ENCODE results near the gene PDPK1. TPM values are rescaled to one million over a fixed set of nuclear protein-coding genes. Genes with fewer than 3 reads are reported as not detected.

PDPK1 gene
- total and polyA plus RNA-seq, 4 donors = 31.7 to 43.1 (median 37.6) TPM

DNA sequence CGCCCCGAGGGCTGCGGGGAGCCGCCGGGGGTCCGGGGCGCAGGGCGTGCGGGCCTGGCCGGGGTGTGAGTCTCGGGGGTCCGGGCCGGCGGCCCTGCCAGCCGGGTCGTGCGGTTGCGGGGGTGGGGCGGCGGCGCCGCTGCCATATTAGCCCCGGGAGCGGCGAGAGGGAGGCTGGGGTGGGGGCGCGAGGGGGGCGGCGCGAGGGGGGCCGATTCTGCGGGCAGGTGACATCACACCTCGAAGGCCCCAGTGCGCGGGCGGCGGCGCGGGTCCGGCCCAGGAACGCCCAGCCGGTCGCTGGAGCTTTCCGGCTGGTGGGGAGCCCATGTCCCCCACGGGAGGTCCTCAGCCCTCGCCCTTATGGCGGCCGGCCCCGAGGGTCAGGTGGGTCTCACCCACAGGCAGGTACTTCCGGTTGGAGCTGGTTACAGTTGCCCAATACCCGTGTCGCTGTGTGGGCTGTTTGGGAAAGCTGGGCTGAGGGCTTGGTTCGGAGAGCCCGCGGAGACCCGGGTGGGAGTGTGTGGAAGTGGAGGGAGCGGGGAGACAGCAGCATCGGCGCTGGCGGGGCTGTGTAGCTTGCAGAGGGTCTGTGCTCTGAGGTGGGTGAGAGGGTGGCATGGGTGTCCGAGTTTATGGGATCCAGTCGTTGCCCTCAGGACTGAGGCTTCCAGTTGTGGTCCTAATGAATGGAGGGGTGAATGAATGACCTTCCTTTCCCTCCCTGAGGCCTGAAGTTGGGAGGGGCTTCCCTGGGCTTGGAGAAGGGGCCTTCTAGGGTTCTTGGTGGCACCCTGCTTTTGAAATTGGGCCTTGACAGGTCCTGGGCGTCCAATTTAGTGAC is 23.3 kb upstream of the PDPK1 start:
- WGBS (ENCODE audit: insufficient coverage) = under 1% methylated on average over 58 of the region's 63 CpGs
- Histone ChIP-seq H3K4me3 (ENCODE audit: low read depth, low read length) (peak overlapping the region; percentile 78), H3K27ac (ENCODE audit: low read depth, low read length) (peak overlapping the region; percentile 79), H3K36me3 (ENCODE audit: control insufficient read depth, insufficient read depth, low read length) (peaks cover 35% of the 10 kb centered on the region), H3K4me1 (ENCODE audit: control insufficient read depth, insufficient read depth, low read length) (peaks cover 73% of the 10 kb centered on the region), H3K27me3 (ENCODE audit: control insufficient read depth, insufficient read depth, low read length) (no peaks in the 10 kb centered on the region), H3K9me3 (ENCODE audit: control insufficient read depth, insufficient read depth, low read length) (no peaks in the 10 kb centered on the region)
- peak in 1 of 6 donors; percentile 12 for DNase-seq (ENCODE audit: low read depth in 4 of 6, low spot score in 6 of 6)

DNA sequence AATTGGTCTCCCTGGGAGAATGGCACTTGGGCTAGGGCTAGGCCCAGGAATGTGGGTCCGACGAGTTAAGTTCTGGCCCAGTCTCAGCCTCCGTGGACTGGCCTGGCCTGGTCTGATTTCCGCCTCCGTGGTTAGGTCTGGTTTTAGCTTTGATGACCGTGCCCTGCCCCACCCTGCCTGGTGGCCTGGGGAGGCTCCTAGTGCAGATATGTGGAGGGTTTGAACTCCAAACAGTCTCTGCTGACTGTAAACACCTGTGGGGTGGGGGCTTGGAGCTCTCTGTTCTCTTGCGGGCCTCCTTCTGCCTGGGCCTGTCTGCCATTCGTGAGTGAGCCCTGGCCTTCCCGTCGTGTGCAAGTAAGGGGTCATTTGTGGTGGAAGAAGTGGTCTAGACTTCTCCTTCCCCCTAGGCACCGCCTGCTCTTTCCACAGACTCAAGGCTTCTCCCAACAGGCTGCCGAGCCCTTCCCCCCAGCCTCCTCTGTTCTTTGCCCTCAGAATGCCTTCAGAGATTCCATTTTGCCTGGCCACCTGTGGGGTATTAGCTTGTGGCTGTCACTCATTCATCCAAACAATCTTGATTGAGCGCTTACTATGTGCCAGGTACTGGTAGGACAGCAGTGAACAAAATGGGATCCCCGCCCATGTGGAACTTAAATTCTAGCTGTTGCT is 22.5 kb upstream of the PDPK1 start:
- no peaks in the 10 kb centered on the region for H3K27me3 ChIP-seq (ENCODE audit: control insufficient read depth, insufficient read depth, low read length)
- H3K4me1 ChIP-seq (ENCODE audit: control insufficient read depth, insufficient read depth, low read length) = peaks cover 78% of the 10 kb centered on the region
- H3K4me3 ChIP-seq (ENCODE audit: low read depth, low read length) = peak overlapping the region; percentile 78
- H3K27ac ChIP-seq (ENCODE audit: low read depth, low read length) = peak overlapping the region; percentile 52
- 59% methylated on average over 9 of the region's 14 CpGs for WGBS (ENCODE audit: insufficient coverage)
- H3K36me3 ChIP-seq (ENCODE audit: control insufficient read depth, insufficient read depth, low read length) = peaks cover 37% of the 10 kb centered on the region
- H3K9me3 ChIP-seq (ENCODE audit: control insufficient read depth, insufficient read depth, low read length) = no peaks in the 10 kb centered on the region
- DNase-seq (ENCODE audit: low read depth in 4 of 6, low spot score in 6 of 6) = no peak

DNA sequence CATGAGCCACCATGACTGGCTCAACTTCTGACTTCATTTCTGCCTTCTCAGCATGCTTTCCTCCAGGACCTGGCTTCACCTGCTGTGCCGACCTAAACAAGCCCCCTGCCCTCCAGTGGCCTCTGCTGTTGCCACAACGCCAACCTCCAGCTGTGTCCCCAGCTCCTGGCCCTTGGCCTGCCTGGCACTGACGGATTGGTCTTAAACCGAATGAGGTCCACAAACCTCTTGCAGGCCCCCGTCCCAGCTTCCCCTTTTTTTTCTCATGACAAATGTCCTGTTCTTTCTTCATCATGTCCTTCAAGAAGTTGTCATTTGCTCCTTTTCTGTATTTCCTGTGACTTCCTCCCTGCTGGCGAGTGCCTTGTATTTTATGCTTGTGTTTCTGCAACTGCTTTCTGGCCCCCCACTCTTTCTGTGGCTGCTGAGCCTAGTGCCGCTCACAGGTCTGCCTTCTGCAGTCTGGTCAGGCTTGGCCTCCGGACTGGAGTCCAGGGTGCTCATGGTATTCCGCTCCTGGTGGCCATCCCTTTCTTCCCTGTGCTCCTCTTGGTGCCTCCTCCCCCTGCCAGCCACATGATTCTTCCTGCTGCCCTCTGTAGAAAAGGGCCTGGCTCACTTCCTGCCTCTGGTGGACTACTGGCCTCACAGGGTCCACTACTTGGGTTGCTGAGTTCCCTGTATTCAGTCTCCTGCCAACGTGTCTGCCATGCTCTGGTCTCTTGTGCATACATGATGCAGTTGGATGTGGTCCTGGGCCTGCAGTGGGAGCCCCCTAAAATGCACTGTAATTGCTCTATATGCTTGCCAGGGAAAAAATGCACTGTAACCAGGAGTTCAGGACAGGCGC is 21.2 kb upstream of the PDPK1 start:
- Histone ChIP-seq H3K9me3 (ENCODE audit: control insufficient read depth, insufficient read depth, low read length) (no peaks in the 10 kb centered on the region), H3K27ac (ENCODE audit: low read depth, low read length) (no peak overlapping the region), H3K36me3 (ENCODE audit: control insufficient read depth, insufficient read depth, low read length) (peaks cover 45% of the 10 kb centered on the region), H3K4me3 (ENCODE audit: low read depth, low read length) (no peak overlapping the region), H3K4me1 (ENCODE audit: control insufficient read depth, insufficient read depth, low read length) (peaks cover 81% of the 10 kb centered on the region), H3K27me3 (ENCODE audit: control insufficient read depth, insufficient read depth, low read length) (no peaks in the 10 kb centered on the region)
- 59% methylated on average over 11 of the region's 11 CpGs for WGBS (ENCODE audit: insufficient coverage)
- DNase-seq (ENCODE audit: low read depth in 4 of 6, low spot score in 6 of 6) = no peak

DNA sequence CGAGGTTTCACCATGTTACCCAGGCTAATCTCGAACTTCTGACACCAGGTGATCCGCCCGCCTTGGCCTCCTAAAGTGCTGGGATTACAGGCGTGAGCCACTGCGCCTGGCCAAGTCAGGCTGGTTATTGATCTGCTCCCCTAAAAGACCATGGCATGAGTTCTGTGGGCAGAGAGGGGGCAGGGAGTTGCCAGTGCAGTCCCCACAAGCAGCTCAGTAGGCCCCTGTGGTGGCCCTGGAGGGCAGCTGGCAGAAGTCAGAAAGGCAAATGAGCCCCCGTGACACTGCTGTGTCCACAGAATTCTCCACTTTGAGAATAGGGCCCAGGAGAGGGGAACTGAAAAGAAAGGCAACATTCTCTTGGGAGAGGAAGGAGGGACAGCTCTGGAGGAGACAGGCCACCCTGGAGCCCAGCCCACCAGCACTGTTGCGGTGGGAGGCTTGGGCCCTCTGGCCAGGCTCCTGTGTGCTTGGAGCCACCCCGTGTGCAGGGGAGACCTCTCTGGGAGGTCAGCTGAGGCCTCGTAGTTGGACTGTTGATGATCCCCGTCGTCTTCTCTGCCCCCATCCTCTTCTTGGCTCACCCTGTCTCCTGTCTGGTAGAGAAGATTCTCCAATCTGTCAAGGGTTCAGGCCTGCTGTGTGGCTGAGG is 19.7 kb upstream of the PDPK1 start:
- Histone ChIP-seq H3K4me1 (ENCODE audit: control insufficient read depth, insufficient read depth, low read length) (peaks cover 67% of the 10 kb centered on the region), H3K9me3 (ENCODE audit: control insufficient read depth, insufficient read depth, low read length) (no peaks in the 10 kb centered on the region), H3K36me3 (ENCODE audit: control insufficient read depth, insufficient read depth, low read length) (peaks cover 56% of the 10 kb centered on the region), H3K27me3 (ENCODE audit: control insufficient read depth, insufficient read depth, low read length) (no peaks in the 10 kb centered on the region), H3K4me3 (ENCODE audit: low read depth, low read length) (no peak overlapping the region), H3K27ac (ENCODE audit: low read depth, low read length) (no peak overlapping the region)
- no peak for DNase-seq (ENCODE audit: low read depth in 4 of 6, low spot score in 6 of 6)
- 84% methylated on average over 9 of the region's 12 CpGs for WGBS (ENCODE audit: insufficient coverage)

DNA sequence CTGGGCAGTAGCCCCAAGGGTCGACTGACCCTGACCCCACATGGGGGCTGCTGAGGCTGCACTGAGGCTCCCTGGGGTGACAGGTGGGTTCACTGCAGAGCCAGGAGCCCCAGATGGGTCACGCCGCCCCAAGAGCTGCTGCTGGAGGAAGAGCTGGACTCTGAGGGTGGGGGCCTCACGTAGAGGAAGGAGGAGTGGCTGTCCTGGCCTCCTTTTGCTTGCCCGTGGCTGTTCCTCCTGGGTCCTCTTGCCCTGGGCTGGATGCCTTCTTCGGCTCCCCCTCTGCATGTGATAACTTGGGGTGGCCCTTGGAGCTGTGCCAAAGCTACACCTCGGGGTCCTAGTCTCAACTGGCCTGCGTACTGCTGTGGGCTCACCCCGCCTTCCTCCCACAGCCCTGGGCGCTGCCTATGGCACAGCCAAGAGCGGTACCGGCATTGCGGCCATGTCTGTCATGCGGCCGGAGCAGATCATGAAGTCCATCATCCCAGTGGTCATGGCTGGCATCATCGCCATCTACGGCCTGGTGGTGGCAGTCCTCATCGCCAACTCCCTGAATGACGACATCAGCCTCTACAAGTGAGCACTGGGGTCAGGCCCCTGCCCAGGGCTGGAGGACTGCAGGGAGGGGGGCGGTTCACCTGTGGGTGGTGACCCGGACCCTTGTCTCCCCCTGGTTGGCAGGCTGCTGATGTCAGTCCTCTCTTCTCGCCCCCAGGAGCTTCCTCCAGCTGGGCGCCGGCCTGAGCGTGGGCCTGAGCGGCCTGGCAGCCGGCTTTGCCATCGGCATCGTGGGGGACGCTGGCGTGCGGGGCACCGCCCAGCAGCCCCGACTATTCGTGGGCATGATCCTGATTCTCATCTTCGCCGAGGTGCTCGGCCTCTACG is 18.8 kb upstream of the PDPK1 start:
- H3K4me3 ChIP-seq (ENCODE audit: low read depth, low read length) = no peak overlapping the region
- peaks cover 66% of the 10 kb centered on the region for H3K36me3 ChIP-seq (ENCODE audit: control insufficient read depth, insufficient read depth, low read length)
- DNase-seq (ENCODE audit: low read depth in 4 of 6, low spot score in 6 of 6) = no peak
- H3K4me1 ChIP-seq (ENCODE audit: control insufficient read depth, insufficient read depth, low read length) = peaks cover 64% of the 10 kb centered on the region
- no peak overlapping the region for H3K27ac ChIP-seq (ENCODE audit: low read depth, low read length)
- 86% methylated on average over 38 of the region's 39 CpGs for WGBS (ENCODE audit: insufficient coverage)
- no peaks in the 10 kb centered on the region for H3K9me3 ChIP-seq (ENCODE audit: control insufficient read depth, insufficient read depth, low read length)
- H3K27me3 ChIP-seq (ENCODE audit: control insufficient read depth, insufficient read depth, low read length) = no peaks in the 10 kb centered on the region

DNA sequence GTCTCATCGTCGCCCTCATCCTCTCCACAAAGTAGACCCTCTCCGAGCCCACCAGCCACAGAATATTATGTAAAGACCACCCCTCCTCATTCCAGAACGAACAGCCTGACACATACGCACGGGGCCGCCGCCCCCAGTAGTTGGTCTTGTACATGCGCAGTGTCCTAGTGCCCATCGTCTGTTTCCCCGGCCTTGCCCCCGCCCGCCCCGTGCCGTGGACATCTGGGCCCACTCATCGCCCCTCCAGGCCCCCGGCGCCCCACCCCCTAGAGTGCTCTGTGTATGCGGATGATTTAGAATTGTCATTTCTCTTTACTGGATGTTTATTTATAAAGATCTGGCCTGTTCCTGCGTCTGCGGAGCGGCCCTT is 18.1 kb upstream of the PDPK1 start:
- H3K4me1 ChIP-seq (ENCODE audit: control insufficient read depth, insufficient read depth, low read length) = peaks cover 62% of the 10 kb centered on the region
- WGBS (ENCODE audit: insufficient coverage) = 62% methylated on average over 12 of the region's 22 CpGs

DNA sequence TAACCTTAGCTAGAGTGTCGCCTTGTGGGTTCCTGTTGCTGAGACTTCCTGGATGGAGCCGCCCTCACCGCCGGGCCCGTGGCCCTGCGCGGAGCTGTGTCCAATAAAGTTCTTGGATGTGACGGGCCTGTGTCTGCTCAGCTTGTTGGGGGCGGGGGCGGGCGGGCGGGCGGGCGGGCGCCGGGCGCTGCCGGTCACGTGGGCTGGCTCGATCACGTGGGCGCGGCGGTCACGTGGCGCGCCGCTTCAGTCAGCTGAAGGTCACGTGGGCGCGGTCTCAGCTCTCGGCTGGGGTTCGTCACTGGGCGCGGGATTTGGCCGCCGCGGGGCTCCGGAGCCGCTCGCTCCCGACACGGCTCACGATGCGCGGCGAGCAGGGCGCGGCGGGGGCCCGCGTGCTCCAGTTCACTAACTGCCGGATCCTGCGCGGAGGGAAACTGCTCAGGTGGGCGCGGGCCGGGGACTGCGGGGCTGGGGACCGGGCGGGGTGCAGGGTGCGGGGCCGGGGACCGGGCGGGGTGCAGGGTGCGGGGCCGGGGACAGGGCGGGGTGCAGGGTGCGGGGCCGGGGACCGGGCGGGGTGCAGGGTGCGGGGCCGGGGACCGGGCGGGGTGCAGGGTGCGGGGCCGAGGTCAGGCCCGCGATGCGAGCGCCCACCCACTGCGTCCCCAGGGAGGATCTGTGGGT is 17.6 kb upstream of the PDPK1 start, which contains the start of gene AMDHD2:
Gene AMDHD2, plus strand, starts transcription at position 275 of the 687 bp plus-strand sequence. Its CDS starts 88 bp downstream, at position 363.
- under 1% methylated on average over 76 of the region's 83 CpGs for WGBS (ENCODE audit: insufficient coverage)
- DNase-seq (ENCODE audit: low read depth in 4 of 6, low spot score in 6 of 6) = peak; percentile 57 to 95 (median 79)

More for the DNA sequence above, 18.1 kb upstream of the PDPK1 start:
- Histone ChIP-seq H3K27ac (ENCODE audit: low read depth, low read length) (peak overlapping the region; percentile 47), H3K36me3 (ENCODE audit: control insufficient read depth, insufficient read depth, low read length) (peaks cover 72% of the 10 kb centered on the region), H3K4me3 (ENCODE audit: low read depth, low read length) (peak overlapping the region; percentile 16), H3K27me3 (ENCODE audit: control insufficient read depth, insufficient read depth, low read length) (no peaks in the 10 kb centered on the region), H3K9me3 (ENCODE audit: control insufficient read depth, insufficient read depth, low read length) (no peaks in the 10 kb centered on the region)
- no peak for DNase-seq (ENCODE audit: low read depth in 4 of 6, low spot score in 6 of 6)

DNA sequence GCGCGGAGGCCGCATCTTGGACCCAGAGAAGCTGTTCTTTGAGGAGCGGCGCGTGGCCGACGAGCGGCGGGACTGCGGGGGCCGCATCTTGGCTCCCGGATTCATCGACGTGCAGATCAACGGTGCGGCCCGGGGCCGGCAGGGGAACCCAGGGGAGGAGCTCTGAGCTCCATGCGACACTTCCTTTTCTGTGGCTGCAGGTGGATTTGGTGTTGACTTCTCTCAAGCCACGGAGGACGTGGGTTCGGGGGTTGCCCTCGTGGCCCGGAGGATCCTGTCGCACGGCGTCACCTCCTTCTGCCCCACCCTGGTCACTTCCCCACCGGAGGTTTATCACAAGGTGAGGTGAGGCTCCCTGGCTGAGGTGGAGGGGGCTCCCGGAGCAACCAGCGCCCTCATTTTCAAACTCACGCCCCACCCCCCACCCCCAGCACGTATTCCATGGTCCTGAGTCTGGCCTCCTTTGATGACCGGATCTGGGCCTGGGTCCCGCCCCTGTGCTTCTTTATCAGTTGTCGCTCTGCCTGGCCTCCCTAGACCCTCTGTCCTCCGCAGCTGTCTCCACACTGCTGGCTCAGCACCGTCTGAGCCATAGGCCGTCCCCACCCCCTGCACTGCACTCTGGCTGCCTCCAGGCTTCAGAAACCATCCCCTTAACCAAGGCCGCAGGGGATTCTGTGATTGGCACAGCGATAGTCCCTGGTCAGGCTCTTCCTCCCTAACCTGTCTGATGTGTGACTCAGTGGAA is 16.9 kb upstream of the PDPK1 start:
- H3K36me3 ChIP-seq (ENCODE audit: control insufficient read depth, insufficient read depth, low read length) = peaks cover 80% of the 10 kb centered on the region
- WGBS (ENCODE audit: insufficient coverage) = 20% methylated on average over 28 of the region's 41 CpGs
- H3K27ac ChIP-seq (ENCODE audit: low read depth, low read length) = no peak overlapping the region
- H3K9me3 ChIP-seq (ENCODE audit: control insufficient read depth, insufficient read depth, low read length) = no peaks in the 10 kb centered on the region
- DNase-seq (ENCODE audit: low read depth in 4 of 6, low spot score in 6 of 6) = no peak
- H3K27me3 ChIP-seq (ENCODE audit: control insufficient read depth, insufficient read depth, low read length) = no peaks in the 10 kb centered on the region
- peak overlapping the region; percentile 52 for H3K4me3 ChIP-seq (ENCODE audit: low read depth, low read length)
- H3K4me1 ChIP-seq (ENCODE audit: control insufficient read depth, insufficient read depth, low read length) = peaks cover 50% of the 10 kb centered on the region

More for the DNA sequence above, 17.6 kb upstream of the PDPK1 start, which contains the start of gene AMDHD2:
- no peaks in the 10 kb centered on the region for H3K27me3 ChIP-seq (ENCODE audit: control insufficient read depth, insufficient read depth, low read length)
- no peaks in the 10 kb centered on the region for H3K9me3 ChIP-seq (ENCODE audit: control insufficient read depth, insufficient read depth, low read length)
- H3K4me1 ChIP-seq (ENCODE audit: control insufficient read depth, insufficient read depth, low read length) = peaks cover 57% of the 10 kb centered on the region
- peak within 1 kb of the TSS; percentile 52 for H3K4me3 ChIP-seq (ENCODE audit: low read depth, low read length)
- peak within 1 kb of the TSS; percentile 47 for H3K27ac ChIP-seq (ENCODE audit: low read depth, low read length)
- peaks cover 77% of the 10 kb centered on the region for H3K36me3 ChIP-seq (ENCODE audit: control insufficient read depth, insufficient read depth, low read length)
